ENCODE data around the gene FREM1. TPM values are rescaled to one million over a fixed set of nuclear protein-coding genes. Genes with fewer than 3 reads are reported as not detected.

Gene FREM1
- total RNA-seq, 1 donor from 2014 or later = 0.43 TPM

- no peak for DNase-seq (ENCODE audit: low read depth)
These were observed 148.6 kb downstream of the FREM1 start for GRCh38 chr9:14761584-14761983.

GRCh38 chr9:14760060-14760459 lies 150.2 kb downstream of the FREM1 start:
- DNase-seq (ENCODE audit: low read depth) = no peak

- DNase-seq (ENCODE audit: low read depth) = no peak
These were observed 153.9 kb downstream of the FREM1 start for GRCh38 chr9:14756291-14756690.

- DNase-seq (ENCODE audit: low read depth) = no peak
These were observed 157.4 kb downstream of the FREM1 start for GRCh38 chr9:14752871-14753270.

GRCh38 chr9:14752271-14752670 lies 158.0 kb downstream of the FREM1 start:
- DNase-seq (ENCODE audit: low read depth) = peak; percentile 7

GRCh38 chr9:14750821-14751220 lies 159.4 kb downstream of the FREM1 start:
- DNase-seq (ENCODE audit: low read depth) = no peak

- no peak for DNase-seq (ENCODE audit: low read depth)
These were observed 160.5 kb downstream of the FREM1 start for GRCh38 chr9:14749741-14750211.

GRCh38 chr9:14748373-14748772 lies 161.9 kb downstream of the FREM1 start:
- no peak for DNase-seq (ENCODE audit: low read depth)

GRCh38 chr9:14747111-14747510 lies 163.1 kb downstream of the FREM1 start:
- DNase-seq (ENCODE audit: low read depth) = no peak

- no peak for DNase-seq (ENCODE audit: low read depth)
These were observed 163.6 kb downstream of the FREM1 start for GRCh38 chr9:14746626-14747025.

- DNase-seq (ENCODE audit: low read depth) = no peak
These were observed 165.5 kb downstream of the FREM1 start for GRCh38 chr9:14744768-14745167.

GRCh38 chr9:14741369-14741768 lies 168.9 kb downstream of the FREM1 start:
- no peak for DNase-seq (ENCODE audit: low read depth)

GRCh38 chr9:14733133-14733532 lies 177.1 kb downstream of the FREM1 start:
- DNase-seq (ENCODE audit: low read depth) = no peak

- DNase-seq (ENCODE audit: low read depth) = no peak
These were observed 178.8 kb downstream of the FREM1 start for GRCh38 chr9:14731294-14731981.

- no peak for DNase-seq (ENCODE audit: low read depth)
These were observed 179.7 kb downstream of the FREM1 start for GRCh38 chr9:14730461-14730898.

GRCh38 chr9:14723301-14723700 lies 186.9 kb downstream of the FREM1 start:
- DNase-seq (ENCODE audit: low read depth) = no peak

- no peak for DNase-seq (ENCODE audit: low read depth)
These were observed 187.7 kb downstream of the FREM1 start, which contains the start of gene CER1 for GRCh38 chr9:14722391-14723035. TSS of gene CER1 (minus strand) at chr9:14722733. CDS start at chr9:14722672, 61 bp downstream.

GRCh38 chr9:14719231-14719923 lies 190.9 kb downstream of the FREM1 start:
- no peak for DNase-seq (ENCODE audit: low read depth)

- DNase-seq (ENCODE audit: low read depth) = no peak
These were observed 195.1 kb downstream of the FREM1 start for GRCh38 chr9:14715102-14715501.

GRCh38 chr9:14713187-14713767 lies 197.0 kb downstream of the FREM1 start:
- DNase-seq (ENCODE audit: low read depth) = no peak

GRCh38 chr9:14710804-14711203 lies 199.4 kb downstream of the FREM1 start:
- DNase-seq (ENCODE audit: low read depth) = no peak
